Effector CD4-positive, alpha-beta T cell (primary cell): ENCODE results near the gene MPDZ.

Experiments
- DNase-seq: peaks from one replicate; pipeline ENCODE4 v3.0.0-alpha.2; 2020

Gene MPDZ

GRCh38 chr9:13128266-13128860 lies 151.1 kb downstream of the MPDZ start:
- no peak for DNase-seq

- no peak for DNase-seq
Measured at GRCh38 chr9:13127131-13127530, 152.4 kb downstream of the MPDZ start.

DNA sequence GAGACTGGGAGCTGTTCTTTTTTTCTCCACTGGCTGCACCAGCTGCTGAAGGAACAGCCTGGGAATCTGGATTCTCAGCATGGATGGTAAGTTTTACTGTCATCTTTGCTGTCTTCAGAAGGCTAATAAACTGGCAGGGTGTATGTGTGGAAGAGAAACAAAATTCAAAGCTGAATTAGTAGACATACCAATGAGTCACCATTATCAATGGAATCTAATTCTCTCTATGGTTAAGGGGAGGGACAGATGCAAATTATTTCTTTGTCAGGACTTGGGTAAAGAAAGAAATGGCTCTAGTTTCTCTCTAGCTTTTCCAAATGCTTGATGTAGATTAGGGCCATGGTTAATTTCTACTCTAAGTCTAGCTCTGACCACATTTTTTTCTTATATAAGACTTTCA lies 154.2 kb downstream of the MPDZ start:
- no peak for DNase-seq

DNA sequence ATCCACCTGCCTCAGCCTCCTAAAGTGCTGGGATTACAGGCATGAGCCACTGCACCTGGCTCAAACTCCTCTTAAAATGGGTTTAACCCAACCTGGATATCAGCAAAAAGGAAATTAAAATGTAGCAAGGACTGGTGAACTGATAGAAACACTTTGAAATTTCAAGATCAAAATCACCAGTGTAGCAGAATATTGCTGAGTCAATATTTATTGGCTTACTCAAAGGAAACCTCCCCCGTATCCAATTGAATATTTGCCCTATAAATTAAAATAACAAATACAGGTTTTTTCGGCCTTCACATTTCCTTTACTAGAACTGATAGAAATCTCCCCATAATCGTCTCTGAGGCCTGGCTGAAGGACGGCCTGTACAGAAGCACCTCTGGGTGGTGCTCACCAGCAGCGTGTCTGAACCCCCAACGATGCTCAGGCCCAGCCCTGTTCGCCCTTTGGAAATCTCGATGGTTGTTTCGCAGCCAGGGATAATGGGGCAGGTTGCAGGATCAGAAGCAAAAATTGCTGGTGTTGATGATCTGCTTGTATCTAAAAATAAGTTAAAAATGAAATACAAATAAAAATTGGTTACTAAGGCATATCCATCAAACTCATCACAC lies 156.6 kb downstream of the MPDZ start:
- DNase-seq: no peak

- DNase-seq: no peak
Measured at GRCh38 chr9:13118313-13118712, 161.2 kb downstream of the MPDZ start.

- no peak for DNase-seq
Measured at GRCh38 chr9:13116292-13116691, 163.2 kb downstream of the MPDZ start.

DNA sequence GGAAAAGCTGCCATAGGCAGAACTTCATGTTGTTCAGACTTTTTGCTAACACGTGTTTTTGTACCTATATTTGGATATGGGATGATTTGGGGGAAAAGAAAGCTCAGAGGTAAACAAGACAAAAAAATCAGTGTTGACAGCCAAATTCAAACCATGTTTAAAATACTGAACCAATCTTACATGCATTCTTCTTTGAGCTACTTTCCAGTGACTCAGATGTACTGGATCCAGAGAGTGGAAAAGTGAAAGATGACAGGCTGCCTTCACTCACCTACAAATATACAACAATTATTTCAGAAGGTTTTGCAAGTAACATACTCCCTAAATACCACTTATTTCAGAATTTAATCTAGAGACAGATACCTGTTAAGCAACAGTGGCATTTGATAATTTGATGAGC lies 165.7 kb downstream of the MPDZ start:
- no peak for DNase-seq

DNA sequence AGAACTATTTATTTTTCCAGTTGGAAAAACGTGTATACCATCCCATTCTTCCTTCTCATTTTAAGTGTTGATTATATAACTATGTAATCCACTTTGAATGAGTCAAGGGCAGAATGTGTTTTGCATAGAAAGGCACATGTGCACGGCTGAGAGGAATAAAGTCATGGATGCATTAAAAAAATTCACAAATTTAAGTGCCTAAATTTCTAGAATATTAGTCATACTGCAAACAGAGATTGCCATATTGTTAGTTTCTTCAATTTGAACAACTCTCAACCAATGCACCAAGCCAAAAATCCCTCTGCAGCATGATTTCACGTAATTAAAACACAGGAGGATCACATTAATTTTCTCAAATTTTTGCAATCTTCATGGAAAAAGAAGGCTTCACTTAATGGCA lies 166.3 kb downstream of the MPDZ start:
- no peak for DNase-seq

- DNase-seq: no peak
Measured at GRCh38 chr9:13111778-13112177, 167.7 kb downstream of the MPDZ start.

- no peak for DNase-seq
Measured at GRCh38 chr9:13110766-13111417, 168.6 kb downstream of the MPDZ start.

DNA sequence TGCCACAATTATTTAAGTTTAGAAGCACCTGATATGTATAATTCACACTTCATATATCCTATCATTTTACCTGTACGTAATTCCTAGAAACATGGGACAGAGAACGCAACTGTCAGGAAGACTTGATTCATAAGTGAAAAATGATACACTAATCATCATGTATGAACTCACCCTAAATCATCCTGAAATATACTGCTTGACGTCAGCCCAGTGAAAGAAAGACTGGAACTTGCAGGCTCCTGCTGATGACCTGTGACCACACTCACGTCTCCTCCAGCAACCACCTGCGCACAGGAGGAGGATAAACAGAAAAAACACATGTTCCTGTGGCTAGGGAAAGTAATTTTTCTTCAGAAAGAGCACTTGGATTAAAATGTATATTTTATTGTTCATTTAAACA lies 169.7 kb downstream of the MPDZ start:
- no peak for DNase-seq

GRCh38 chr9:13107008-13107407 lies 172.5 kb downstream of the MPDZ start:
- no peak for DNase-seq

- no peak for DNase-seq
Measured at GRCh38 chr9:13100914-13101572, 178.4 kb downstream of the MPDZ start.

GRCh38 chr9:13095056-13095455 lies 184.4 kb downstream of the MPDZ start:
- DNase-seq: no peak

GRCh38 chr9:13090628-13091027 lies 188.9 kb downstream of the MPDZ start:
- no peak for DNase-seq

GRCh38 chr9:13089666-13090065 lies 189.8 kb downstream of the MPDZ start:
- DNase-seq: no peak

DNA sequence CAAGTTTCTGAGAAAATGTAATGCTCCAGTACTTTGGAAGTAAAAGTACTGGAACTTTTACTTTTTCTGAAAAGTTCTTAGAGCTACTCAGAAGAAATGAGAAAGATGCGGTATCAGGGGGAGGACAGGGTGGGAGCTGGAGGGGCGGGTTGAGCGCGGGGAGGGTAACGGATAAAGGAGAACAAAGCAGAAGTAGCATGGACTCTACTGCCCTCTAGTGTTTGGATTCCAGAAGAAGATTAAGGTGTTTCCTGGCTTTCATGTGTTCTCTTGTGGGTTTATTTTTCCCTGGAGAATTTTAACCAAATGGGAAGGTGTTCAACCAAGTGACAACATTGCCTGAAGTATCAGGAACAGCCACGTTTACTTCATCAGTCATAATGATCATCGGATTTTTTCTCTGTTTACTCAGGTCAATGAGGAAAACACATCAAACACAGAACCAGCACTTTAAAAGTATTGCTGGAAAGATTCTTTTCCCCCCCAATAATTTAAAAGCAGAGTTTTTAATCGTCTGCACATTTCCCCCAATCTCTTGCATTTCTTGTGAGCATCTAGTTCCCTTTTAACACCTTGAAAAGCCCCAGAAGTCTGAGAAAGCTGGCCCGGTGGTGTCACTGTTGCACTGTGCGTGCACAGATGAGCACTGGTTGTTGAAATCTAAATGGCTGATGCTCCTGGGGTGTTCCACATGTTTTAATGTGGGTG lies 190.6 kb downstream of the MPDZ start:
- DNase-seq: no peak

DNA sequence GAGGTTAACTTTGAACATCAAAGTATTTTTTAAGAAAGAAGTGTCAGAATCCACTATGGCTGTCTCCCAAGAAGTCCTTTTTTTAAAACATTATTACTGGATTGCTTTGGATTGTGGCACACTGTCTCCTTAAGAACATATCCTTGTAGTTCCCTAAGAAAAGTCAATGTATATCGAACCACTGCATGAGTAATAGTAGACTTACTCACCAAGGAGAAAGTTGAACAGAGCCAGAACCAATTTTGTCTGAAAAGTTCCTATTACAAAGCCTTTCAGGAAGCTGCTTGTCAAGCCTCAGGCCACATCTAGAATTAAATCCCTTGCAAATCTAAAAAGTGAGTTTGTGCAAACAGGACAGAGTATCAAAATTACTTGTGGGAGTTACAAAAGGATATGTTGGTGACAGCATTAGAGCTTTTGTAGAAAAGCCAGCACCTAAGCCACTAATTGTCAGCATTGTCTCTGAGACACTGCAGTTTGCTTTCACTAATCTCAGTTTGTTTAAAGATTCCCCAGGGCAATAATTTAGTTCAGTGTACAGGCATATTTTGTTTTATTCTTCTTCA lies 195.4 kb downstream of the MPDZ start:
- no peak for DNase-seq

GRCh38 chr9:13083366-13083765 lies 196.1 kb downstream of the MPDZ start:
- no peak for DNase-seq

GRCh38 chr9:13082796-13083195 lies 196.7 kb downstream of the MPDZ start:
- DNase-seq: no peak

GRCh38 chr9:13078164-13078563 lies 201.3 kb downstream of the MPDZ start:
- DNase-seq: no peak

GRCh38 chr9:13076616-13077015 lies 202.9 kb downstream of the MPDZ start:
- DNase-seq: no peak

DNA sequence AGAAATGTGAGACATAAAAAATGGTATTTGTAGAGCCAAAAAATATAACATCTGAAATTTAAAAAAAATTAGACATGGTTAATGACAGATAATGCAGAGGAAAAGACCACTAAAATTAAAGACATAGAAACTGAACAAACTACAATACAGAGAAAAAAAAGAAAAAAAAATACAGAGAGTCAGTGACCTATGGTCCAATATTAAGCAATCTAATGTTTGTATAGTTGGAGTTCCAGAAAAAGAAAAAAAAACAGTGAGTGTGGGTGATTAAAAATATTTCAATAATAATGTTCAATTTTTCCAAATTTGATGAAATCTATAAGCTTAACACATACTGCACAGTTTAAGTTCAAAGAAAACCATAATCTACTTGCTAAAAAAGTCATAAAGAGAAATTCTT lies 207.6 kb downstream of the MPDZ start:
- DNase-seq: no peak
